Natural killer cell (primary cell): Measurements from ENCODE around the gene KLHDC8A. TPM values are rescaled to one million over a fixed set of nuclear protein-coding genes. Genes with fewer than 3 reads are reported as not detected.

Experiments used
- ATAC-seq, 3 donors: fragments of 150-1000 bp in 2 of 3; fragments of 200-7000 bp in 1 of 3; cut with Tn5 transposase; 1 replicate in 1 of 3; 2 replicates in 2 of 3; pipeline ENCODE4 v1.10.0; 2021; ENCODE audit warnings: mild to moderate bottlenecking in 2 of 3, moderate library complexity in 2 of 3
- DNase-seq, 2 donors: peaks; one replicate each; pipeline versions ENCODE4 v3.0.0 to v3.0.0-alpha.2; 2013 to 2021; ENCODE audit warnings: mixed read lengths in 1 of 2
- H3K27ac ChIP-seq: one replicate; pipeline ENCODE4 v1.5.1; 2013; ENCODE audit warnings: mild to moderate bottlenecking, low read length
- H3K27me3 ChIP-seq: one replicate; pipeline ENCODE4 v1.6.1; 2013; ENCODE audit warnings: low read length; ENCODE audit not compliant: control insufficient read depth, insufficient read depth
- H3K36me3 ChIP-seq: one replicate; pipeline ENCODE4 v1.6.1; 2013; ENCODE audit warnings: low read length; ENCODE audit not compliant: control insufficient read depth, insufficient read depth
- H3K4me1 ChIP-seq: one replicate; pipeline ENCODE4 v1.6.1; 2013; ENCODE audit warnings: low read length; ENCODE audit not compliant: control insufficient read depth, insufficient read depth
- H3K4me3 ChIP-seq: one replicate; pipeline ENCODE4 v1.5.1; 2013; ENCODE audit warnings: low read length
- H3K9me3 ChIP-seq: one replicate; pipeline ENCODE4 v1.6.1; 2013; ENCODE audit warnings: low read length; ENCODE audit not compliant: control insufficient read depth, insufficient read depth
- H3K27ac Mint-ChIP-seq, 2 donors: one replicate each; pipeline ENCODE4 v1.8.0; 2022; ENCODE audit warnings: mild to moderate bottlenecking in 2 of 2, mixed read lengths in 2 of 2, moderate library complexity in 1 of 2
- H3K27me3 Mint-ChIP-seq, 2 donors: one replicate each; pipeline ENCODE4 v1.8.0; 2022; ENCODE audit warnings: low read depth in 2 of 2, mixed read lengths in 2 of 2
- H3K36me3 Mint-ChIP-seq: one replicate; pipeline ENCODE4 v1.8.0; 2022; ENCODE audit warnings: mixed read lengths
- H3K4me1 Mint-ChIP-seq, 2 donors: one replicate each; pipeline ENCODE4 v1.8.0; 2022; ENCODE audit warnings: mixed read lengths in 2 of 2
- H3K4me3 Mint-ChIP-seq: one replicate; pipeline ENCODE4 v1.8.0; 2022; ENCODE audit warnings: mild to moderate bottlenecking, moderate library complexity, mixed read lengths
- H3K9me3 Mint-ChIP-seq, 2 donors: one replicate each; pipeline ENCODE4 v1.8.0; 2022; ENCODE audit warnings: mixed read lengths in 2 of 2
- WGBS: methylation state at CpG from one replicate; pipeline ENCODE4 v1.1.7; 2013; ENCODE audit warnings: missing lambda C conversion rate; ENCODE audit not compliant: insufficient coverage; 5-methylcytosine and 5-hydroxymethylcytosine counted together
- intact Hi-C: fragments of 100-400 bp; cut with micrococcal nuclease; formaldehyde crosslinking; loops from one replicate; pipeline ENCODE4 v1.14.2; 2022
- total RNA-seq, 4 donors: library from RNA; stranded (reverse); fragments of 120-200 nt in 1 of 4; gene quantifications; one replicate each; pipeline versions ENCODE4 v1.2.3 to v1.2.4, GENCODE V29; 2013 to 2022
- TF ChIP-seq, protein P1 (sequence below): fragments of 200-600 bp; IDR thresholded peaks from one replicate; pipeline ENCODE4 v1.8.0; 2022; ENCODE audit warnings: antibody characterized with exemption

KLHDC8A gene
- total RNA-seq, 3 donors from 2014 or later (not counting 1 experiment from before 2014, with no cell fraction given) = not detected

DNA sequence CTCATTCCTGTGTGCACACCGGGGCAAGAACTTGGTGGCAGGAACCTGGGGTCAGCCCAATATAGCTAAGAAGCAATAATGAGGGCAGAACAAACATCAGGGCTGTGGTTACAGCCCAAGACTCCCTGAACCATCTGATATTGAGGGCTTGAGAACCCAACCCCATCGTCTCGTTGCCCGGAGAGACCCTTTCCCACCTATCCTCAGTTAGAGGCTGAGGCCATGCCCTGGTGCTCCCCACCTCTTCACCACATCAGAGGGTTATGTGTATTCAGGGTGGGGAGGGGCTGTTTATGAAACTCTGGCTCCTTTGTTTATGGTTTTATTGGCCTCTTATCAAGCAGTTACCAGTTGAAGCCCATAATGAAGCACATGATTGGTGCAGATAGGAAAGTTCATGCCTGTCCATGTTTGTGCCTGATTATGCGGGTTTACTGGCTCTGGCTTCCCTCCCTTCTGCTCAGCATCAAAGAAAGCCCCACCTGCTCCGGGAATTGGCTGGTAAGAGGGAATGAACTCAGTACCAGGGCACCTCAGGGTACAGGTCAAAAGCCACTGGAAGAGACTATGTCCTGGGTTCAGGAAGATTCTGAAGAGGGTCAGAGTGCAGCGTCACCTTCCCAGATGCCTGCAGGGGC lies 49.7 kb downstream of the KLHDC8A start:
- no peaks in the 10 kb centered on the region for H3K27me3 Mint-ChIP-seq
- no peaks in the 10 kb centered on the region for H3K9me3 Mint-ChIP-seq
- Histone ChIP-seq H3K36me3 (peaks cover 94% of the 10 kb centered on the region), H3K27ac (no peak overlapping the region), H3K4me1 (peaks cover 20% of the 10 kb centered on the region), H3K4me3 (no peak overlapping the region), H3K9me3 (no peaks in the 10 kb centered on the region), H3K27me3 (no peaks in the 10 kb centered on the region)
- H3K4me1 Mint-ChIP-seq = peaks cover 26 to 46% of the 10 kb centered on the region in 2 donors
- ATAC-seq (no peak), DNase-seq (no peak)
- H3K4me3 Mint-ChIP-seq = no peak overlapping the region
- intact Hi-C loops = no loop called here
- H3K36me3 Mint-ChIP-seq = peaks cover 21% of the 10 kb centered on the region
- H3K27ac Mint-ChIP-seq = no peak overlapping the region
- TF ChIP-seq, protein P1, sequence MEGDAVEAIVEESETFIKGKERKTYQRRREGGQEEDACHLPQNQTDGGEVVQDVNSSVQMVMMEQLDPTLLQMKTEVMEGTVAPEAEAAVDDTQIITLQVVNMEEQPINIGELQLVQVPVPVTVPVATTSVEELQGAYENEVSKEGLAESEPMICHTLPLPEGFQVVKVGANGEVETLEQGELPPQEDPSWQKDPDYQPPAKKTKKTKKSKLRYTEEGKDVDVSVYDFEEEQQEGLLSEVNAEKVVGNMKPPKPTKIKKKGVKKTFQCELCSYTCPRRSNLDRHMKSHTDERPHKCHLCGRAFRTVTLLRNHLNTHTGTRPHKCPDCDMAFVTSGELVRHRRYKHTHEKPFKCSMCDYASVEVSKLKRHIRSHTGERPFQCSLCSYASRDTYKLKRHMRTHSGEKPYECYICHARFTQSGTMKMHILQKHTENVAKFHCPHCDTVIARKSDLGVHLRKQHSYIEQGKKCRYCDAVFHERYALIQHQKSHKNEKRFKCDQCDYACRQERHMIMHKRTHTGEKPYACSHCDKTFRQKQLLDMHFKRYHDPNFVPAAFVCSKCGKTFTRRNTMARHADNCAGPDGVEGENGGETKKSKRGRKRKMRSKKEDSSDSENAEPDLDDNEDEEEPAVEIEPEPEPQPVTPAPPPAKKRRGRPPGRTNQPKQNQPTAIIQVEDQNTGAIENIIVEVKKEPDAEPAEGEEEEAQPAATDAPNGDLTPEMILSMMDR = no peak
- WGBS = 73% methylated on average over 7 of the region's 7 CpGs

DNA sequence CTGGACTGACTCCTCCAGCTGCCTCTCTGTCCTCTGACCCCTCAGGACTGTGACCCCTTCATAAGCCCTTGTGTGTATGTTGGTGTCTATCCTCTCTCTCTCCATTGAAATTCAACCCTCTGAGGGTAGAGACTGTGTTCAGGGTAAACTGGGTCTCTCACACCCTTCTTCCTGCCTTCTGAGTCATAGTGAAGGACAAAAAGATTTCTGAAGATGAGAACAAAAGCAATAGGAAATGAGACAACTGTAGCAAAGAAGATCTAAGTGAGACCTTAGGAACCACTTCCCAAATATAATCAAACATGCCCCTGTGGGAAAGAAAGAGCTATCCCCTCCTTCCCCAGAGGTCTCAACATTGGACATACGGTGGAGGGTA lies 52.0 kb downstream of the KLHDC8A start:
- H3K9me3 Mint-ChIP-seq = no peaks in the 10 kb centered on the region
- Histone ChIP-seq H3K36me3 (peaks cover 85% of the 10 kb centered on the region), H3K4me1 (peaks cover 10% of the 10 kb centered on the region), H3K27me3 (no peaks in the 10 kb centered on the region), H3K27ac (no peak overlapping the region), H3K4me3 (no peak overlapping the region), H3K9me3 (no peaks in the 10 kb centered on the region)
- H3K36me3 Mint-ChIP-seq = peaks cover 21% of the 10 kb centered on the region
- peaks cover 15 to 34% of the 10 kb centered on the region in 2 donors for H3K4me1 Mint-ChIP-seq
- intact Hi-C loops = no loop called here
- 92% methylated on average over 1 of the region's 1 CpG for WGBS
- ATAC-seq (no peak), DNase-seq (no peak)
- H3K27me3 Mint-ChIP-seq = no peaks in the 10 kb centered on the region
- TF ChIP-seq, protein P1 = no peak
- H3K27ac Mint-ChIP-seq = peak overlapping the region in 1 of 2 donors; percentile 30
- no peak overlapping the region for H3K4me3 Mint-ChIP-seq

DNA sequence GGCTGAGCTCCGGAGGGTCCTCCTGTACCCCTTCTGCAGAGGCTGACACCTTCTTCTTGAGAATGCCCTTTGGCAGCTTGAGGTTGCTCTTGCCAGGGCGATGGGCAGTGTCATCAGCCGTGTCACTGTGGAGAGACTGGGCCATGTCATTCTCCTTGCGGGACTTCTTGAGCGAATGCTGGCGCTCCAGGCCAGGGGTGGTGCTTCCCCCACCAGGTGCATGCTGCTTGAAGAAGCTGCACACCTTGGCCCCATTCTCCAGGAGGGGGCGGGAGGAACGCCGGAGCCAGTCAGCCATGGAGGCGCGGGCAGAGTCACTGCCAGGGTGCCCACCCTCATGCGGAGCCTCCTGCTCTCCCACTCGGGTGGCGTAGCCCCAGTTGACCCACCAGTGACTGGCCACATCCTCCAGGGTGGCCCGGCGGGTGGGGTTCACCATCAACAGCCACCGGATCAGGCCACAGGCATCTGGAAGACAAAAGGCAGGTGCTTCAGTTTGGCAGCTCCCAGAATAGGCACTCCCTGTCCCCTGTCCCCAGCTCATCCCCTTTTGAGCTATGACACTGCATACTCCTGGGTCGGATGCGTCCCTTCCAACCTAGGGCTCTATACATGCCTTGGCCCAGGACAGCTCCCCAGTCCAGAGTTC lies 52.6 kb downstream of the KLHDC8A start:
- Histone ChIP-seq H3K4me1 (peaks cover 10% of the 10 kb centered on the region), H3K27ac (no peak overlapping the region), H3K27me3 (no peaks in the 10 kb centered on the region), H3K4me3 (no peak overlapping the region), H3K9me3 (no peaks in the 10 kb centered on the region), H3K36me3 (peaks cover 81% of the 10 kb centered on the region)
- Mint-ChIP-seq H3K27me3 (no peaks in the 10 kb centered on the region), H3K27ac (no peak overlapping the region), H3K4me3 (no peak overlapping the region), H3K36me3 (peaks cover 21% of the 10 kb centered on the region), H3K9me3 (no peaks in the 10 kb centered on the region), H3K4me1 (peaks cover 15 to 34% of the 10 kb centered on the region in 2 donors)
- intact Hi-C loops = no loop called here
- DNase-seq = no peak
- TF ChIP-seq, protein P1 = no peak
- 95% methylated on average over 19 of the region's 19 CpGs for WGBS
- ATAC-seq = no peak
